Muscle layer of duodenum (tissue), 2 donors: Measurements from ENCODE around the gene TYW1.
"Not testable (repeated sequence)": the region's sequence is repeated elsewhere in the genome, so short reads cannot be mapped to it uniquely, and the experiment has no call there.

Source experiments
- H3K27ac ChIP-seq: one replicate; pipeline ENCODE4 v1.7.0; 2013; ENCODE audit warnings: mild to moderate bottlenecking, low read length
- H3K27me3 ChIP-seq: one replicate; pipeline ENCODE4 v1.7.0; 2013; ENCODE audit warnings: low read depth, mild to moderate bottlenecking, control low read depth, low read length
- H3K36me3 ChIP-seq, 2 donors: one replicate each; pipeline ENCODE4 v1.7.0; 2013; ENCODE audit warnings: low read length in 2 of 2, control low read depth in 1 of 2, mild to moderate bottlenecking in 1 of 2; ENCODE audit not compliant: insufficient read depth in 2 of 2, control insufficient read depth in 1 of 2
- H3K4me1 ChIP-seq, 2 donors: one replicate each; pipeline ENCODE4 v1.7.0; 2013; ENCODE audit warnings: low read length in 2 of 2, mild to moderate bottlenecking in 2 of 2, control low read depth in 1 of 2, moderate library complexity in 1 of 2; ENCODE audit not compliant: insufficient read depth in 2 of 2, control insufficient read depth in 1 of 2
- H3K4me3 ChIP-seq, 2 donors: one replicate each; pipeline ENCODE4 v1.7.0; 2013; ENCODE audit warnings: low read length in 2 of 2, low read depth in 1 of 2, mild to moderate bottlenecking in 1 of 2
- H3K9me3 ChIP-seq, 2 donors: one replicate each; pipeline ENCODE4 v1.7.0; 2013; ENCODE audit warnings: low read length in 2 of 2, control low read depth in 1 of 2, mild to moderate bottlenecking in 1 of 2; ENCODE audit not compliant: control insufficient read depth in 1 of 2
- donor health status: healthy.

Gene TYW1

GRCh38 chr7:67206452-67206851 lies 209.8 kb downstream of the TYW1 start:
- H3K27me3 ChIP-seq, result no peaks in the 10 kb centered on the region
- no peak overlapping the region for H3K4me3 ChIP-seq

GRCh38 chr7:67208656-67209055 lies 212.0 kb downstream of the TYW1 start:
- H3K36me3 ChIP-seq, H3K9me3 ChIP-seq, H3K4me1 ChIP-seq, H3K4me3 ChIP-seq, H3K27ac ChIP-seq, H3K27me3 ChIP-seq: not testable (repeated sequence)

More at GRCh38 chr7:67206452-67206851, 209.8 kb downstream of the TYW1 start:
- H3K9me3 ChIP-seq, result no peaks in the 10 kb centered on the region
- H3K4me1 ChIP-seq, result no peaks in the 10 kb centered on the region
- peaks cover 0 to 8% of the 10 kb centered on the region in 2 donors for H3K36me3 ChIP-seq
- H3K27ac ChIP-seq, result no peak overlapping the region

- no peaks in the 10 kb centered on the region for H3K27me3 ChIP-seq
- no peak overlapping the region for H3K27ac ChIP-seq
- H3K4me3 ChIP-seq, result no peak overlapping the region
- H3K36me3 ChIP-seq, result peaks cover 0 to 8% of the 10 kb centered on the region in 2 donors
- no peaks in the 10 kb centered on the region for H3K9me3 ChIP-seq
- no peaks in the 10 kb centered on the region for H3K4me1 ChIP-seq
Measured at GRCh38 chr7:67209256-67209655, 212.6 kb downstream of the TYW1 start.

- no peak overlapping the region for H3K27ac ChIP-seq
- no peaks in the 10 kb centered on the region for H3K4me1 ChIP-seq
- no peaks in the 10 kb centered on the region for H3K27me3 ChIP-seq
- H3K4me3 ChIP-seq, result no peak overlapping the region
- peaks cover 0 to 8% of the 10 kb centered on the region in 2 donors for H3K36me3 ChIP-seq
- no peaks in the 10 kb centered on the region for H3K9me3 ChIP-seq
Measured at GRCh38 chr7:67210567-67210966, 213.9 kb downstream of the TYW1 start.

GRCh38 chr7:67211650-67212330 lies 215.2 kb downstream of the TYW1 start:
- H3K27me3 ChIP-seq, H3K27ac ChIP-seq, H3K36me3 ChIP-seq, H3K9me3 ChIP-seq, H3K4me1 ChIP-seq, H3K4me3 ChIP-seq: not testable (repeated sequence)

- H3K27me3 ChIP-seq, H3K4me3 ChIP-seq: not testable (repeated sequence)
Measured at GRCh38 chr7:67213038-67213437, 216.4 kb downstream of the TYW1 start.

GRCh38 chr7:67223551-67223950 lies 226.9 kb downstream of the TYW1 start:
- not testable (repeated sequence) for H3K9me3 ChIP-seq, H3K27me3 ChIP-seq, H3K36me3 ChIP-seq, H3K4me1 ChIP-seq, H3K4me3 ChIP-seq, H3K27ac ChIP-seq

More at GRCh38 chr7:67213038-67213437, 216.4 kb downstream of the TYW1 start:
- H3K9me3 ChIP-seq, H3K4me1 ChIP-seq, H3K36me3 ChIP-seq, H3K27ac ChIP-seq: not testable (repeated sequence)

- H3K27ac ChIP-seq, H3K4me1 ChIP-seq, H3K4me3 ChIP-seq: not testable (repeated sequence)
Measured at GRCh38 chr7:67226340-67226907, 229.8 kb downstream of the TYW1 start.

GRCh38 chr7:67226967-67227366 lies 230.3 kb downstream of the TYW1 start:
- H3K27me3 ChIP-seq, H3K4me1 ChIP-seq, H3K27ac ChIP-seq, H3K9me3 ChIP-seq, H3K4me3 ChIP-seq, H3K36me3 ChIP-seq: not testable (repeated sequence)

More at GRCh38 chr7:67226340-67226907, 229.8 kb downstream of the TYW1 start:
- H3K9me3 ChIP-seq, H3K36me3 ChIP-seq, H3K27me3 ChIP-seq: not testable (repeated sequence)

- H3K36me3 ChIP-seq, H3K27me3 ChIP-seq, H3K4me1 ChIP-seq, H3K9me3 ChIP-seq, H3K4me3 ChIP-seq, H3K27ac ChIP-seq: not testable (repeated sequence)
Measured at GRCh38 chr7:67229018-67229417, 232.4 kb downstream of the TYW1 start.

- not testable (repeated sequence) for H3K27ac ChIP-seq, H3K4me3 ChIP-seq, H3K4me1 ChIP-seq, H3K9me3 ChIP-seq, H3K36me3 ChIP-seq, H3K27me3 ChIP-seq
Measured at GRCh38 chr7:67230029-67230428, 233.4 kb downstream of the TYW1 start.

- H3K4me3 ChIP-seq, H3K36me3 ChIP-seq, H3K27ac ChIP-seq, H3K4me1 ChIP-seq, H3K27me3 ChIP-seq, H3K9me3 ChIP-seq: not testable (repeated sequence)
Measured at GRCh38 chr7:67233506-67233905, 236.9 kb downstream of the TYW1 start.
